ENCODE results near the gene SHC2. TPM values are rescaled to one million over a fixed set of nuclear protein-coding genes. Genes with fewer than 3 reads are reported as not detected.

Gene SHC2
- total and polyA plus RNA-seq, 2 of the 13 experiments (the other 11 are each of a cell fraction or from before 2014, with no cell fraction given), result 9.0 to 18.3 TPM

- TF ChIP-seq CBX1 (IDR thresholded peaks at IDR 0.05; ENCODE audit: low read depth) (no peak), FOXJ3 (CRISPR knock-in tag; IDR thresholded peaks at IDR 0.05; ENCODE audit: borderline replicate concordance) (no peak), RCOR2 (CRISPR knock-in tag; IDR thresholded peaks at IDR 0.05) (no peak), PBX2 (CRISPR knock-in tag; IDR thresholded peaks at IDR 0.05) (no peak), GABPA (IDR thresholded peaks at IDR 0.05; ENCODE audit: low read depth, low read length) (no peak), GABPA (CRISPR knock-in tag; IDR thresholded peaks at IDR 0.05; ENCODE audit: low read depth) (no peak), THYN1 (CRISPR knock-in tag; IDR thresholded peaks at IDR 0.05; ENCODE audit: borderline replicate concordance, low read depth) (no peak), ZNF460 (CRISPR knock-in tag; IDR thresholded peaks at IDR 0.05; ENCODE audit: borderline replicate concordance) (no peak), POLR2A (IDR thresholded peaks at IDR 0.05; ENCODE audit: insufficient read depth in 1 of 2, low read depth in 2 of 2, low read length in 2 of 2) (peak; percentile 43 to 74; a peak in 3 of 4 replicates), FOXP4 (CRISPR knock-in tag; IDR thresholded peaks at IDR 0.05) (no peak), BCL6 (CRISPR knock-in tag; IDR thresholded peaks at IDR 0.05) (no peak), ZNF362 (CRISPR knock-in tag; IDR thresholded peaks at IDR 0.05; ENCODE audit: borderline replicate concordance) (0 out of 2 replicates have a peak, but pooled peaks have one; percentile 27), HINFP (CRISPR knock-in tag; IDR thresholded peaks at IDR 0.05; ENCODE audit: low read depth) (no peak), ZNF646 (CRISPR knock-in tag; IDR thresholded peaks at IDR 0.05) (no peak), ZFY (CRISPR knock-in tag; IDR thresholded peaks at IDR 0.05) (peak; percentile 81), THAP7 (CRISPR knock-in tag; IDR thresholded peaks at IDR 0.05) (no peak), ZNF44 (CRISPR knock-in tag; IDR thresholded peaks at IDR 0.05) (no peak)
Observed at GRCh38 chr19:491146-491741, 30.4 kb upstream of the SHC2 start (continued).
